ENCODE data around the gene CTF1. TPM values are rescaled to one million over a fixed set of nuclear protein-coding genes. Genes with fewer than 3 reads are reported as not detected.
"Not testable (repeated sequence)": the region's sequence is repeated elsewhere in the genome, so short reads cannot be mapped to it uniquely, and the experiment has no call there.

The CTF1 gene
- total RNA-seq, 3 donors from 2014 or later, result 0.18 to 0.33 (median 0.28) TPM

DNA sequence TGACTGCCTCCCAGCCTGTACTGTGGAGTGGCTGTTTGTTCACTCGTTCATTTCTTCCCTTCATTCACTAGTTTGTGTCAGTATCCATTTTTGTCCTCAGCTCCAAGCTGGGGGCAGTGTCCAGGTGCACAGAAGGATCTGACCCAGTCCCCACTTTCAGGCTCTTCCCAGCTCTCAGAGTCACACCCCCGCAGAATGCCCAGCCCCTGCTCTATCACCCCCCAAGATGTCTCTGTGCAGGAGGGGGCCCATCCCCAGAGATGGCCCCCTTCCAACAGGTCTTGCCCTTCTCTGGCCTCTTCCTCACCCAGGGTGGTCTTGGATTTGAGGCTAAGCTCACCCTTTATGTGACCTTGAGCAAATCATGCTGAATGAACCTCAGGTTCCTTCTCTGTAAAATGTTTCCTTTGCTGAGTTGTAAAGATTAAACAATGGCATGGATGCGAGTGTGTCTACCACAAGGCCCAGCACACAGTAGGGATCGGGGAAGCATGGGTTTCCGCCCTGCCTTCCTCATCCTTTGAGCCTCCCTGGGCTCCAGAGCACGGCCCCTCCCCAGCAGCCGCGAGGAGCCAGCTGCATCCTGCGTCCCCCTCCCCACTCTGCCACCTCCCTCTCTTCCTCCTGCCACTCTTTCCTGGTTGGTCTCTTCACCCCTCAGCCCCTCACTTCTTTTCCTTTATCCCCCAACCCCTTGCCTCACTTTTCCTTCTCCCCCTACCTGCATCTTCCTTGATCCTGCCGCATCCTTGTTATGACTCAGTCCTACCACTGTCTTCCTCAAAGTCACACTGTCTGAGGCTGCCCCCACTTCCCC is 29.8 kb downstream of the CTF1 start:
- Mint-ChIP-seq H3K36me3 (ENCODE audit: insufficient read depth) (peaks cover 2% of the 10 kb centered on the region), H3K9me3 (no peaks in the 10 kb centered on the region), H3K27me3 (ENCODE audit: low read depth) (no peaks in the 10 kb centered on the region), H3K4me1 (ENCODE audit: low read depth) (peaks cover 15% of the 10 kb centered on the region), H3K4me3 (peak overlapping the region; percentile 27)
- ATAC-seq (no peak), DNase-seq (no peak)

DNA sequence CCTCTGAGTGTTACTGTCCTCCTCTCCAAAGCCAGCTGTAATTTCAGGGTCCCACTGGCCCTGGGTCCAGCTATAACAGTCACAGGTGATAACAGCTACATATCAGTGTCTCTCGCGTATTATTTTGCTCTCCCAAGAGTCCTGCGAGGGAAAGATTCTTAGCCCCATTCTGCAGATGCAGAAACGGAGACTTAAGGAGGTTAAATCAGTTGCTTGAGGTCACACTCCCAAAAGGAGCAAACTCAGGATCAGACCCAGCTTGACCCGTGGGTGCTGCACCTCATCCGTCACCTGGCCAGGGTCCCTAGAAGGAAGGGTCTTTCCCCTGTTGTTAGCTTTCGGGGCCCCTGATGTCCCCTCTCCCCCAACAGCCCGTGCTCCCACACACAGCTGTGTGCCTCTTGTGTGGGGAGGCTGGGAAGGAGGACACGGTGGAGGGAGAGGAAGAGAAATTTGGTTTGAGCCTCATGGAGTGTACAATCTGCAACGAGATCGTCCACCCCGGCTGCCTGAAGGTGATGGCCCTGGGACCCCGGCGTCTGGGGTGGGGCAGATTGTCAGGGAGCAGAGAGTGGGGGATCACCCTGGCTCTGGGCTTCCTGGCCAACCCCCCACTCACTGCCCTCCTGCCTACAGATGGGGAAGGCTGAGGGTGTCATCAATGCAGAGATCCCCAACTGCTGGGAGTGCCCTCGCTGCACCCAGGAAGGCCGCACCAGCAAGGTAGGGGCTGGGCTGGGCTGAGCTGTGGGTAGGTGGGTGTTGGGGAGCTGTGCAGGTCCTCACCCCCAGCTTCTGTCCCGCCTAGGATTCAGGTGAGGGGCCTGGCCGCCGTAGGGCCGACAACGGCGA is 30.7 kb downstream of the CTF1 start:
- Mint-ChIP-seq H3K36me3 (ENCODE audit: insufficient read depth) (peaks cover 3% of the 10 kb centered on the region), H3K4me1 (ENCODE audit: low read depth) (peaks cover 11% of the 10 kb centered on the region), H3K4me3 (no peak overlapping the region), H3K9me3 (no peaks in the 10 kb centered on the region), H3K27me3 (ENCODE audit: low read depth) (no peaks in the 10 kb centered on the region)
- ATAC-seq, result no peak
- DNase-seq, result no peak

- H3K4me3 Mint-ChIP-seq, result no peak overlapping the region
- peaks cover 9% of the 10 kb centered on the region for H3K4me1 Mint-ChIP-seq (ENCODE audit: low read depth)
- H3K36me3 Mint-ChIP-seq (ENCODE audit: insufficient read depth), result peaks cover 4% of the 10 kb centered on the region
- no peaks in the 10 kb centered on the region for H3K27me3 Mint-ChIP-seq (ENCODE audit: low read depth)
- no peaks in the 10 kb centered on the region for H3K9me3 Mint-ChIP-seq
- ATAC-seq (peak; percentile 20 to 44), DNase-seq (no peak)
Measured at GRCh38 chr16:30927789-30928378, 31.5 kb downstream of the CTF1 start.

DNA sequence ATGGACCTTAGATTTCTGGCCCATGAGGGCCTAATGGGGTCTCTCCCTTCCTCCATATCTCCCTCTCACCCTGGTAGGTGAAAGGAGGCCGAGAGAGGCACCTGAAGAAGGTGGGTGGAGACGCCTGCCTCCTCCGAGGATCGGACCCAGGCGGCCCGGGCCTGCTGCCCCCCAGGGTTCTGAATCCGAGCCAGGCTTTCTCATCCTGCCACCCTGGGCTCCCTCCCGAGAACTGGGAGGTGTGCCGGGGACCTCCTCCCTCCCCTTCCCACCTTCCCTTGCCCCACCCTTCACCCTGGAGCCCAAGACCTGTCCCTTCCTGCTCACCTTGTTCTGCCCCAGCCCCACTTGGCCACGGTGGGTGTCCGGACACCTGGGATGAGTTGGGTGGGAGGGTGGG is 32.0 kb downstream of the CTF1 start:
- Mint-ChIP-seq H3K4me1 (ENCODE audit: low read depth) (peaks cover 8% of the 10 kb centered on the region), H3K27me3 (ENCODE audit: low read depth) (no peaks in the 10 kb centered on the region), H3K36me3 (ENCODE audit: insufficient read depth) (peaks cover 4% of the 10 kb centered on the region), H3K4me3 (no peak overlapping the region), H3K9me3 (no peaks in the 10 kb centered on the region)
- DNase-seq (no peak), ATAC-seq (no peak)

GRCh38 chr16:30929167-30929566 is 32.8 kb downstream of the CTF1 start:
- Mint-ChIP-seq H3K27me3 (ENCODE audit: low read depth) (no peaks in the 10 kb centered on the region), H3K36me3 (ENCODE audit: insufficient read depth) (peaks cover 4% of the 10 kb centered on the region), H3K9me3 (no peaks in the 10 kb centered on the region), H3K4me3 (no peak overlapping the region), H3K4me1 (ENCODE audit: low read depth) (peaks cover 8% of the 10 kb centered on the region)
- ATAC-seq, result no peak
- no peak for DNase-seq

GRCh38 chr16:30930160-30930571 is 33.8 kb downstream of the CTF1 start:
- Mint-ChIP-seq H3K9me3 (no peaks in the 10 kb centered on the region), H3K27me3 (ENCODE audit: low read depth) (no peaks in the 10 kb centered on the region), H3K36me3 (ENCODE audit: insufficient read depth) (peaks cover 7% of the 10 kb centered on the region), H3K4me1 (ENCODE audit: low read depth) (peaks cover 6% of the 10 kb centered on the region), H3K4me3 (no peak overlapping the region)
- ATAC-seq (no peak), DNase-seq (no peak)

GRCh38 chr16:30931068-30931650 is 34.7 kb downstream of the CTF1 start:
- Mint-ChIP-seq H3K4me1 (ENCODE audit: low read depth) (peaks cover 5% of the 10 kb centered on the region), H3K36me3 (ENCODE audit: insufficient read depth) (peaks cover 7% of the 10 kb centered on the region), H3K27me3 (ENCODE audit: low read depth) (no peaks in the 10 kb centered on the region), H3K9me3 (no peaks in the 10 kb centered on the region), H3K4me3 (no peak overlapping the region)
- no peak for ATAC-seq
- DNase-seq, result no peak

- DNase-seq, result no peak
- no peak overlapping the region for H3K4me3 Mint-ChIP-seq
- peaks cover 10% of the 10 kb centered on the region for H3K4me1 Mint-ChIP-seq (ENCODE audit: low read depth)
- peaks cover 9% of the 10 kb centered on the region for H3K36me3 Mint-ChIP-seq (ENCODE audit: insufficient read depth)
- no peaks in the 10 kb centered on the region for H3K27me3 Mint-ChIP-seq (ENCODE audit: low read depth)
- no peaks in the 10 kb centered on the region for H3K9me3 Mint-ChIP-seq
- peak; percentile 34 to 50 for ATAC-seq
Measured at GRCh38 chr16:30934827-30935557, 38.6 kb downstream of the CTF1 start.

DNA sequence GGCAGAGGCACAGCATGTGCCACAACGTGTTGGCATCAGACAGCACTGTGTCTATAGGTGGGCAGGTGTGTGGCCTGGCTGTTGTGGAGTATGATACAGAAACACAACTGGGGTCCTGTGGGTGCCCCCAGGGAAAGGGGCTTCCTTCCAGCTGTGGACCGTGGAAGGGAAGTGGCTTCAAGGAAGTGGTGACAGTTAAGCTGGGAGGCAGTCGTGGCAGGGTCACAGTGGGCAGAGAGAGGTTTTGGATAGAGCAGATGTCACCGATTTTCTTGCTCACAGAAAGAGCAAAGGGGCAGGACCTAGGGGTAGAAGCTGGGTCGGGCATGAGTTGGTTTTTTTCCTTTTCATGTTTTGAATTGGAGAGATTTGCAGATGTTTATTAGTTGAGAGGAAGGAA is 41.3 kb downstream of the CTF1 start:
- no peak for ATAC-seq

GRCh38 chr16:30939571-30939970 is 43.2 kb downstream of the CTF1 start:
- ATAC-seq; H3K9me3 Mint-ChIP-seq; DNase-seq; H3K4me3 Mint-ChIP-seq; H3K27me3 Mint-ChIP-seq (ENCODE audit: low read depth): not testable (repeated sequence)
- H3K36me3 Mint-ChIP-seq (ENCODE audit: insufficient read depth), result peaks cover 10% of the 10 kb centered on the region
- H3K4me1 Mint-ChIP-seq (ENCODE audit: low read depth), result peaks cover 23% of the 10 kb centered on the region

More for the DNA sequence above, 41.3 kb downstream of the CTF1 start:
- Mint-ChIP-seq H3K9me3 (no peaks in the 10 kb centered on the region), H3K36me3 (ENCODE audit: insufficient read depth) (peaks cover 5% of the 10 kb centered on the region), H3K4me1 (ENCODE audit: low read depth) (peaks cover 22% of the 10 kb centered on the region), H3K4me3 (no peak overlapping the region), H3K27me3 (ENCODE audit: low read depth) (no peaks in the 10 kb centered on the region)
- no peak for DNase-seq

DNA sequence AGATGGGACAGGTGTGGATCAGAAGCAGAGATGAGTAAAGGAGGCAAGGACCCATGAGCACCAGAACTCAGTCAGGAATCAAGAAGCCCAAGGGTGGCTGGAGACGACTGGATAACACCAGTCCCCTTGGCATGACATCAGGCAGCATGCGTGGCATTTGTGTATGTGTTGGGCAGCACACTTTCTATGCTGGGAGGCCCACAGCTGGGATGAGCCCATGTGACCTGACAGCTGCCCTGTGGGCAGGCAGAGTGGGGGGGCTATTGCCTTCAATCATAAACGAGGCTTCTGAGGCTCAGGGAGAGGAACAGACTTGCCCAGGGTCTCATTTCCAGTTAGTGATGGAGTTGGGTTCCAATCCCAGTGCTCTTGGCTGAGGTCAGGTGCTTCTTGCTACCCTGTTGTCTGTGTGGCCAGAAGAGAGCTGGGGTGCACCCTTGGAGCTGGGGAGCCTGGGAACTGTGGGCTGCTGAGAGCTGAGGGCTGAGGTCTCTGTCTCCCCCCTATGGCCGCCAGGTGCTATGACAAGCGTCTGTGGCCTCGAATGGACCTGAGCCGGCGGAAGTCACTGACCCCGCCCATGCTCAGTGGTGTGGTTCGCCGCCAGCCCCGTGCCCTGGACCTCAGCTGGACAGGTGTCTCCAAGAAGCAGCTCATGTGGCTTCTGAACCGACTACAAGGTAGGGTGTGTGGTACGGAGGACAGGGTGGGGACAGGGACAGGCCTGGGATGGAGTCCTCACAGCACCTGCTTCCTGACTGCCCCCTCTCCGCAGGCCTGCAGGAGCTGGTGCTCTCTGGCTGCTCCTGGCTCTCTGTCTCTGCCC is 45.4 kb downstream of the CTF1 start:
- Mint-ChIP-seq H3K36me3 (ENCODE audit: insufficient read depth) (peaks cover 17% of the 10 kb centered on the region), H3K9me3 (no peaks in the 10 kb centered on the region), H3K27me3 (ENCODE audit: low read depth) (no peaks in the 10 kb centered on the region), H3K4me1 (ENCODE audit: low read depth) (peaks cover 20% of the 10 kb centered on the region), H3K4me3 (peak overlapping the region; percentile 4)
- peak; percentile 54 for DNase-seq
- peak; percentile 92 to 95 for ATAC-seq

- Mint-ChIP-seq H3K9me3 (no peaks in the 10 kb centered on the region), H3K4me1 (ENCODE audit: low read depth) (peaks cover 18% of the 10 kb centered on the region), H3K36me3 (ENCODE audit: insufficient read depth) (peaks cover 17% of the 10 kb centered on the region), H3K4me3 (peak overlapping the region; percentile 4), H3K27me3 (ENCODE audit: low read depth) (no peaks in the 10 kb centered on the region)
- ATAC-seq, result peak; percentile 42 to 46
- no peak for DNase-seq
Measured at GRCh38 chr16:30942426-30942806, 46.0 kb downstream of the CTF1 start.

DNA sequence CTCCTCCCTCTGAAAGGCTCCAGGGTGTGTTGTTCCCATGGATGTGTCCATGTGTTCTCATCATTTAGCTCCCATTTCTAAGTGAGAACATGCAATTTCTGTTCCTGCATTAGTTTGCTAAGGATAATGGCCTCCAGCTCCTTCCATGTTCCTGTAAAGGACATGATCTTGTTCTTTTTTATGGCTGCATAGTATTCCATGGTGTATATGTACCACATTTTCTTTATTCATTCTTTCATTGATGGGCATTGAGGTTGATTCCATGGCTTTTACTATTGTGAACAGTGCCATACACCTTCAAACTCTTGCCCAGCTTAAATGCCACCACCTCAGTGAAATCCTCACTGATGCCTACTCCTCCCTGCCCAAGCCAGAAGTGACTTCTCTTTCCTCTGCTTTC is 47.9 kb downstream of the CTF1 start:
- DNase-seq (no peak), ATAC-seq (no peak)
- Mint-ChIP-seq H3K36me3 (ENCODE audit: insufficient read depth) (peaks cover 15% of the 10 kb centered on the region), H3K4me3 (no peak overlapping the region), H3K27me3 (ENCODE audit: low read depth) (no peaks in the 10 kb centered on the region), H3K4me1 (ENCODE audit: low read depth) (peaks cover 13% of the 10 kb centered on the region), H3K9me3 (no peaks in the 10 kb centered on the region)
